ENCODE measurements around the gene ZNF331.

DNA sequence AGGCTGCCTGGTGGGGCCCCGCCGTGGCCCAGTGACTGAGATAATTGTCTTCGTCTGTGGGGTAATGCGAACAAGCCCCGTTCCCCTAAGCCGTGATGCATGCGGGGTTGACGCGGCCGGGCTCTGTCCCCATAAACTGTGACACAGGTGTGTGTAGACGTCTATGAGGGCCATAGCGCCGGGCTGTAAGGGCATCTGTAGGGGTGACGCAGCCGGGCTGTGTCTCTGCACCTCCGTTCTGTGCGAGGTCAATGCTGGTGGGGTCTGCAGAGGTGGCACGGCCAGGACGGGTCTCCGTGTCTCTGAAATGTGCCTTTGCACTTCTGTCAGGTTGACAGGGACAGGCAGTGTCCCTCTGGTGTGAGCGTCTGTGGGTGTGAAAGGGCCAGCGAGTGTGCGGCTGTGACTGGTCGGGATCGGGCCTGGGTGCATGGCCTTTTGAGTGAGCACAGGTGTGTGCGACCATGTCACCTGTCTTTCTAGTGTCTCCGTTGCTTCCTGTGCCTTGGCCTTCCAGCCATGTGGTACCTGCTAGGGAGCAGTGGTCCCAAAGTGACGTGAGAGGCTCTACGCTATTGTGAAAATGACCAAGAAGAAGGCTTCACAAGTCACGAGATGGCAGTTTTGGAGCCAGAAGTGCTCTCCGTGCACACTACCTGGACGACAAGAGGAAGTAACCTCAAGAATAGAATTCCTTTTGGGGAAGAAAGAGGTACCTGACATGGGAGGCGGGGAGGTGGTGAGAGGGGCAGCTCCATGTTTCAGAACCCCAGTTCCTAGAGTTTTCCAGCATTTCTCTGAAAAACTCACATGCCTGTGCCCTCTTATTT lies 16.4 kb upstream of the ZNF331 start:
- TF ChIP-seq, protein P1, sequence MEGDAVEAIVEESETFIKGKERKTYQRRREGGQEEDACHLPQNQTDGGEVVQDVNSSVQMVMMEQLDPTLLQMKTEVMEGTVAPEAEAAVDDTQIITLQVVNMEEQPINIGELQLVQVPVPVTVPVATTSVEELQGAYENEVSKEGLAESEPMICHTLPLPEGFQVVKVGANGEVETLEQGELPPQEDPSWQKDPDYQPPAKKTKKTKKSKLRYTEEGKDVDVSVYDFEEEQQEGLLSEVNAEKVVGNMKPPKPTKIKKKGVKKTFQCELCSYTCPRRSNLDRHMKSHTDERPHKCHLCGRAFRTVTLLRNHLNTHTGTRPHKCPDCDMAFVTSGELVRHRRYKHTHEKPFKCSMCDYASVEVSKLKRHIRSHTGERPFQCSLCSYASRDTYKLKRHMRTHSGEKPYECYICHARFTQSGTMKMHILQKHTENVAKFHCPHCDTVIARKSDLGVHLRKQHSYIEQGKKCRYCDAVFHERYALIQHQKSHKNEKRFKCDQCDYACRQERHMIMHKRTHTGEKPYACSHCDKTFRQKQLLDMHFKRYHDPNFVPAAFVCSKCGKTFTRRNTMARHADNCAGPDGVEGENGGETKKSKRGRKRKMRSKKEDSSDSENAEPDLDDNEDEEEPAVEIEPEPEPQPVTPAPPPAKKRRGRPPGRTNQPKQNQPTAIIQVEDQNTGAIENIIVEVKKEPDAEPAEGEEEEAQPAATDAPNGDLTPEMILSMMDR (conservative IDR thresholded peaks at IDR 0.05; ENCODE audit: low read depth, low read length): no peak
- TF ChIP-seq EZH2phosphoT487 (IDR thresholded peaks at IDR 0.05; ENCODE audit: borderline replicate concordance, low read length): no peak
- no peak for TF ChIP-seq EZH2 (IDR thresholded peaks at IDR 0.05; ENCODE audit: low read length, unreplicated experiment)
